HG03565 (cell line): ENCODE measurements around the gene EID1.
A peak's percentile ranks its signal among the peaks of the same experiment; 100 is the strongest.
"Not testable (repeated sequence)": the region's sequence is repeated elsewhere in the genome, so short reads cannot be mapped to it uniquely, and the experiment has no call there.

Source experiments
- ATAC-seq: cut with Tn5 transposase; IDR thresholded peaks from one replicate; pipeline ENCODE4 v1.9.1; 2021; ENCODE audit warnings: mild to moderate bottlenecking, moderate library complexity; ENCODE audit not compliant: unreplicated experiment

The EID1 gene, protein sequence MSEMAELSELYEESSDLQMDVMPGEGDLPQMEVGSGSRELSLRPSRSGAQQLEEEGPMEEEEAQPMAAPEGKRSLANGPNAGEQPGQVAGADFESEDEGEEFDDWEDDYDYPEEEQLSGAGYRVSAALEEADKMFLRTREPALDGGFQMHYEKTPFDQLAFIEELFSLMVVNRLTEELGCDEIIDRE

DNA sequence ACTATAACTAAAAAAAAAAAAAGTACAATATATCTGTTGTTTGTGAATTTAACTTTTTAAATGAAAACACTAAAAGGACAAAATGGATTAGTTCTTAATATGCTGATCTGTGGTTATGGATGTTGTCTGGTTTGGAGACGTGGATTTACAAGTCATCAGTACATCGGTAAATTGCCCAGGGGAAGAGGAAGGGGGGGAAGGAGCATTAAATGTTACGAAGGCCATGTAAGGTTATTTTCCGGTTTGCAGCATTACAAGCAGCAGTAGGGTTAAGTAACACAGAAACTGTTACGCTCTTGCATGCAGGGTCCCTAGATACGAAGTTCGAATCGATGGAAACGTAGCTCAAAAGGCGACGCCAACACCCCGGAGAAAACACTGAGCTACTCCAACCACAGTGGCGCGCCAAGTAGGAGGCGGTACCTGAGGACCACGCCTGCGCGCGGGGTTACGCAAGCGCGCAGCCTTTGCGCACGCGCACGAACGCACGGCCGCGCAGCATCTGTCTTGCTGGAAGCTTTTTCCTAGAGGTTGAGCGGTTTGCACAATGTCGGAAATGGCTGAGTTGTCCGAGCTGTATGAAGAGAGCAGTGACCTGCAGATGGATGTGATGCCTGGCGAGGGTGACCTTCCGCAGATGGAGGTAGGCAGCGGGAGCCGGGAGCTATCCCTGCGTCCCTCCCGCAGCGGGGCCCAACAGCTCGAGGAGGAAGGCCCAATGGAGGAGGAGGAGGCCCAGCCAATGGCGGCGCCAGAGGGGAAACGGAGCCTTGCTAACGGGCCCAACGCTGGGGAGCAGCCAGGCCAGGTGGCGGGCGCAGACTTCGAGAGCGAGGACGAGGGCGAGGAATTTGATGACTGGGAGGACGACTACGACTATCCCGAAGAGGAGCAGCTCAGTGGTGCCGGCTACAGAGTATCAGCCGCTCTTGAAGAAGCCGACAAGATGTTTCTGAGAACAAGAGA lies at the start of gene EID1:
TSS of gene EID1 (plus strand) at position 505 of the 966 bp plus-strand sequence. CDS start at position 548, 43 bp downstream.
- peak; percentile 94 for ATAC-seq

DNA sequence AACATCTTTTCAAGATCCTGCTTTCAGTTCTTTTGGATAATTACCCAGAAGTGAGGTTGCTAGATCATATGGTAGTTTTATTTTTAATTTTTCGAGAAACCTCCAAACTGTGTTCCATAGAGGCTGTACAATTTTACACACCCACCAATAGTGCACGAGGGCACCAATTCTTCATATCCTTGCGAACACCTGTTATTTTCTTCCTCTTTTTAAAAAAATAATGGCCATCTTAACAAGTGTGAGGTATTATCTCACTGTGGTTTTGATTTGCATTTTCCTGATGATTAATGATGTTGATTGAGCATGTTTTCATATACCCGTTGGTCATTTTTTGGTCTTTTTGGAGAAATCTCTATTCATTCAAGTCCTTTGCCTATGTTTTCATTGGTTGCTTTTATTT lies 49.5 kb upstream of the EID1 start:
- no peak for ATAC-seq

DNA sequence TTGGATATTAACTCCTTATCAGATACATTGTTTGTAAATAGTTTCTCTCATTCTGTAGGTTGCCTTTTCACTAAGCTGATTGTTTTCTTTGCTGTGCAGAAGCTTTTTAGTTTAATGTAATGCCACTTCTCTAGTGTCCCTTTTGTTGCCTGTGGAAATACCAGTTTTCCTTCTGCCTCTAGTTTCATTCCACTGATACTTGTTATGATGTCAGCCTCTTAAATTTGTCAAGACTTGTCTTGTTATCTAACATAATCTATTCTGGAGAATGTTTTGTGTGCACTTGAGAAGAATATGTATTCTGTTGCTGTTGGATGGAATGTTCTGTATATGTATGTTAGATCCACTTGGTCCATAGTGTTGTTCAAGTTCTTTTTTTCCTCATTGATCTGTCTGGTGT lies 49.0 kb upstream of the EID1 start:
- ATAC-seq: no peak

DNA sequence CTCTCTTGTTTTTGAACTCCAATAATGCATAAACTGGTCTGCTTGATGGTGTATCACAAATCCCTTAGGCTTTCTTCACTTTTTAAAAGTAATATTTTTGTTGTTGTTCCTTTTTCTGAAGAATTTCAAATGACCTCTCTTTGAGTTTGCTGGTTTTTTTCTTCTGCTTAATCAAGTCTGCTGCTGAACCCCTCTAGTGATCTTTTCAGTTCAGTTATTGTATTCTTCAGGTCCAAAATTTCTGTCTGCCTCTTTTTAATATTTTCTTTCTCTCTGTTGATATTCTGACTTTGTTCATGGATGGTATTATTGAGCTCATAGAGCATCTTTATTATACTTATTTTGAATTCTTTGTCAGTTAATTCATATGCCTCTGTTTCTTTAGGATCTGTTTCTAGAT lies 45.3 kb upstream of the EID1 start:
- no peak for ATAC-seq

DNA sequence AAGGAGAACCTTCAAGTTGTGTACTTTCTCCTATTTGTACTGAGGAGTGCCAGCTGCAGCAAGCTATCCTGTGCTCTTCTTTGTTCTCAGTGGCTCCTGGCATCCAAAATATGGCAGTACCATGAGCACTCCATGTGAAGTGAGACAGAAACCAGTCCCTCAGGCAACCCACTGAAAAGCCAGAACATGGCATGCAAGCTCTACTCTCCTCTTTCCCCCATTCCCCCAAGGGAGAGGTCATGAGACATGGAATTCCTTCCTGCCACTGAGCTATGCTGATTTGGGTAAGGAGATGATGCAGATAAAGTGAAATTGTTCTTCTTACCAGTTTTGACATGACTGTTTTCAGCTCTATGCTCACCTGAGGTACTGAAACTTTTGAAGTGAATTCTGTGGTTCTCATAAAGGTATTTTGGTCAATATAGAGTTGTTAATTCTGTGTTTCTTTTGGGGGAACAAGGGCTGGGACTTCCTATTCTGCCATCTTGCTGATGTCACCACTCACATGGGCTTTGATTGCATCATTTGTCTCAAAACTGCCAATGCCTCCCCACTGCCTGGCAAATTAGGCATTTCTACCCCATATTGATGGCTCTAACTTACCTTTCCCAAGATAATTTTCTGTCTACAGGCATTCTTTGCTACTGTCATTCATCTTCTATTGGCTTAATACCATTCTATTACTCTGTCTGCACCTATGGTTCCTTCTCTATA lies 44.3 kb upstream of the EID1 start:
- no peak for ATAC-seq

DNA sequence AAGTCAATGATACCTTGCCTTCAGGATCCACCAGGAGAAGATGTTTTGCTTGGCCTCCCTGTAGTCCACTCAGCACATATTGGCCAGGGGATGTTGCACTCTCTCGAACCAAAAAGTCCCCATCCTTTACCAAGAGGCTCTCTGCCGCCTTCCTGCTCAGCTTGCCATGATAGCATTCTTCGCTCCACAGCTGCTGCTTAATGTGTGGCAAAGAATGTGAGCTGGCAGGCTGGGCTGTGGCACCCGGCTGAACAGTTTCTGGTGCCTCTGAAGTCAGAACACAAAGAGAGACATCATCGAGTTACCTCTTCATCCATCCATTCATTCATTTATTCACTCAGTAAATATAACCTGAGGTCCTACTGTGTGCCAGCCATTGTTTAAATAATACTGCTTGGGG lies 43.2 kb upstream of the EID1 start:
- no peak for ATAC-seq

DNA sequence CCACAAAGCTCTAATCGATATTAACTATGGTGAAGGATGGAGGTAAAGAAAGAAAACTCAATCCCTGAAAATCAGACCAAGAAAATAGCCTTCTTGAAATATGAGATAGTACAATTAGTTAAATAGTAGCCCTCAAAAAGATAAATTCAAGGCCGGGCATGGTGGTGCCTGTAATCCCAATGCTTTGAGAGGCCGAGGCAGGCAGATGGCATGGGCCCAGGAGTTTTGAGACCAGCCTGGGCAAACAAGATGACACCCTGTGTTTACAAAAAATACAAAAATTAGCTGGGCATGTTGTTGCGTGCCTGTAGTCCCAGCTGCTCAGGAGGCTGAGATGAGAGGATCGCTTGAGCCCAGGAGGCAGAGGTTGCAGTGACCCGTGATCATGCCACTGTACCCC lies 35.4 kb upstream of the EID1 start:
- ATAC-seq: no peak

DNA sequence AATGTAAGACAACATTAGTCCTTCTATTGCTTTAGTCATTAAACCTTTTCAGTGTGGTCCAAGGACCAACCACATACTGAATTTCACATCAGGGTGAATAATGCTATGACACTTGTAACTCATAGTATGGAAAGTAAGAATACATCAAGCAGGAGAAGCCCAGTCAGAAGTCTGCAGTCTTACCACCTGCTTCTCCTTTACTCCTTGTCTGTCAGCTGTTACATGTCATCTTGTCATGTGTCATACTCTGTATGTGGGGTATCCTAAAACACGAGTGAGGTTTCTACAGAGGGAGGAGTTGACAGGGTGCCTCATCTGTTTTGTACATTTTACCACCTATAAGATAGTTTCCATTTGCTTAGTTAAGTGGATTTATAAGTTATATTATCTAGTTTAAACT lies 32.8 kb upstream of the EID1 start:
- ATAC-seq: no peak

DNA sequence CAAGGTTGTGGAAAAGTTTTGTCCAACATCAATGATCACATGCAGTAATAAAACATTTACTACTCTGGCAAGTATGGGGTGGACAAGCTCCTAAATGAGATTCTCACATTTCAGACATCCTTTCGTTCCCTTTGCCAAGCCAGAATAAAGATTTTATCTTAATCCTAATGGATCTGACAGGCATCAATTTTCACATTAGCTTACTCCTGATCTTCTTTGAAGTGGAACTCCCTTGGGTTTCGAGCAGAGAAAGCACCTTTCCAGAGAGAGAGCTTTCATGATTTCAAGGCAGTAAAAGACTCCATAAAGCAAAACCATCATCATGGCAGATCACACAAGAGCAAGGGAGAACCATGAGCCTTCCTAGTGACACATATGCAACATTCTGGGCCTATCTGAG lies 27.3 kb upstream of the EID1 start:
- no peak for ATAC-seq

DNA sequence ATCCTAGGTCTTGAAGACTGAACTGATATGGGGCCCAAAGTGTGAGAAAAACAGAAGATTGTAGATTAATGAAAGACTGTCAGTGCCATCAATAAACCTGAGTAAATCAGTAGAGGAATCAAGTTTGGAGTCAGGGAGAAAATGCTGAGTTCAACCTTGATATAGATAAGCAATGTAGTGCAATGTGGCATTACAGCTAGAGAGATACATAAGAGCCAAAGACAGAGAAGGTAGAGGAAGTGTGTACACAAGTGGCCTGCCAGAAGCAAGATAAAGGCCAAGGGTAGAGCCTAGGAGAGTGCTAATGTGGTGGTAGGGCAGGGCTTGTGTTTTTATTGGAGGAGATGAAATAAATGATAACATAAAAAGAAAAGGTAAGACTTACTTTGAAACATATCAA lies 26.0 kb upstream of the EID1 start:
- no peak for ATAC-seq

DNA sequence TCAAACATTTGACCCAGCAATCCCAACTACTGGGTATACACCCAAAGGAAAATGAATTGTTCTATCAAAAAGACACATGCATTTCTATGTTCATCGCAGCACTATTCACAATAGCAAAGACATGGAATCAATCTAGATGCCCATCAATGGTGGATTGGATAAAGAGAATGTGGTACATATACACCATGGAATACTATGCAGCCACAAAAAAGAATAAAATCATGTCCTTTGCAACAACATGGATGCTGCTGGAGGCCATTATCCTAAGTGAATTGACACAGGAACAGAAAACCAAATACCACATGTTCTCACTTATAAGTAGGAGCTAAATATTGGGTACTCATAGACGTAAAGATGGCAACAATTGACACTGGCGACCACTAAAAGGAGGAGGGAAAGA lies 23.5 kb upstream of the EID1 start:
- ATAC-seq: not testable (repeated sequence)

DNA sequence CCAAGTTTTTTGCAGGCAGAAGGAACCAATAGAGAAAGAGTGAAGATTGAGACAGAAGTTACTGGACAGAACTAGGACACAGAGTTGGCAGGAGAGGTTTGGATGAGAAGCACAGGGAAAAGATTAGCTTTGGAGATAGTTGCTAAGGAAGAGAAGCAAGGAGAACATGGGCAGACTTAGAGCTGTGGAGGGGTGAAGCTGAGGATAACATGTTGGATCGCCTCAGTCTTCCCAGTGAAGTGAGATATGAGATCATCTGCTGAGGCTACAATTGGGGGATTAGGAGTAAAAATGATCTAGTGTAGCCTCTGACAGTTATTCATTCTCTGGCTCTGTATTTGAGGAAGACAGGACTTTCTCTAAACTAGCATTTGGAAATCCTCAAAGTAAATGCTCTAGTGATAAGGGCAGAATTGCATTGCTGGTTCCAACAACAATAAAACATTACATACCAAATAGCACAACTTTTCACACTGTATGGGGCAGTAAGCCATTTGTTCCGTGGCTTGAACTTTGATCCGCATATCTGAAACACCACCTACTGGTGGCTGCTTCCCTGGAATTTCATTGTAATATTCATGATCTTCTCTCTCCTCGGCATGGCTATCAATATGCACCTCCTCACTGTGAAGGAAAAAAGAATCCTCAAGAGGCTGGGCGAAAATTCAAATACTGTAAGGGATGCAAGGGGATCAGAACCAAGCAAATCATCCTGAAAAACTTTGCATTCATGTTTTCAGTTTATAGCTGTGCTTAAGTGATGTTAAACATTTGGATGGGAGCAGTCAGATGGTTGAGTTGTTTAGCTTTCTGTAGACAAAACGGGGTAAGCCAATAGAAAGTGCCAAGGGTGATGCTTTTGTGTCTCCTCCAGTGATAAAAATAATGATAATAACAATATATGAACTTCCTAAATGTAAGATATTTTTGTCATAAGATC lies 22.2 kb upstream of the EID1 start:
- no peak for ATAC-seq

DNA sequence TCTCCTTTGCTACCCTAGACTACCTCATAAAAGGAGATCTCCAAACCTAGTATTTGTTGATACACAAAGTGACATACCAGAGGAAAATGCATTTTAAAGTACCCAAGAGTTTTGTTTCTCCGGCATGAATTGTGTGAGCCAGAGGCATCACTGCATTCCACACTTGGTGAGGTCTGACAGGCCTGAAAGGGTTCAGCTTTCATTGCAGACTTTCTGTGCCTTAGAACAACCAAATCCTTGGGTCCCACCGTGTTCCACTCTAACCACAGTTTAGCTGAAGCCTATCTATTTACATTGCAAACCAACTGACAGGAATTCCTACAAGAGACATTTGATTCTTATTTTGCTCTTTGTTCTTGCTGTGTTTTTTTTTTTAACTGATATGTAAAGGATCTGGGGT lies 21.0 kb upstream of the EID1 start:
- no peak for ATAC-seq

DNA sequence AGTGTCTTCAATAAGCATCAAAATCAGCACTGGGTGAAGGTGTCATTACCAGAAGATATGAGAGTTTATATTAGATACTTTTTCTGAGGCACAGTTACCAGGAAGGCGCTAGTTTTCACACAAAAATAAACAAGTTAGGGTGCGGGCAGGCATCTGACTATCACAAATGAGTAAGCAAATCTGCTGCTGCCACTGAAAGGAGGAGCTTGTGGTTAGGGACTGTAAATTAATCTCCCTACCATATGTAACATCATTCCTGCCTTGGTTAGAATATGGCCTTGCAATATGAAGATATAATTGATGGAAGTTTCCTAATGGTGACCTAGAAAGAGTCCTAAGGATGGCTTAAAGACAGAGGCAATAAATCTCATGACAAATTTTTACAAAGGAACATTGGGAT lies 19.5 kb upstream of the EID1 start:
- ATAC-seq: no peak

DNA sequence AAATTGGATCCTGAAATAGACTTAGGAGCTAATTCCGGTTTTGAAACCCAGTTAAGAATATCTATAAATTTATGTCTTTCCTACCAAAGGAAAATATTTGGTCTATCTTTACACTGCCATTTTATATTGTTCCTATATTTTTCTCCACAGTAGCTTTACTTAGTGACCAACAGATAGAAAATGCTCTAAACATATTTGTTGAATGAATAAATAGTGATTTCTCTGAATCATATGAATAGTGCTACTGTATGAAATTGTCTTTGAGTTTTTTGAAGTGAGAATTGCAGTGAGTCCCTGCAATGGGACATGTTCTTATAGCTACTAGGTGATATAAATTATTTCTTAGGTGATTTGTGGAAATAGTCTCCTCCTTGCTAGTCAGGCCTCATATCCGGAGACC lies 18.5 kb upstream of the EID1 start:
- ATAC-seq: no peak

DNA sequence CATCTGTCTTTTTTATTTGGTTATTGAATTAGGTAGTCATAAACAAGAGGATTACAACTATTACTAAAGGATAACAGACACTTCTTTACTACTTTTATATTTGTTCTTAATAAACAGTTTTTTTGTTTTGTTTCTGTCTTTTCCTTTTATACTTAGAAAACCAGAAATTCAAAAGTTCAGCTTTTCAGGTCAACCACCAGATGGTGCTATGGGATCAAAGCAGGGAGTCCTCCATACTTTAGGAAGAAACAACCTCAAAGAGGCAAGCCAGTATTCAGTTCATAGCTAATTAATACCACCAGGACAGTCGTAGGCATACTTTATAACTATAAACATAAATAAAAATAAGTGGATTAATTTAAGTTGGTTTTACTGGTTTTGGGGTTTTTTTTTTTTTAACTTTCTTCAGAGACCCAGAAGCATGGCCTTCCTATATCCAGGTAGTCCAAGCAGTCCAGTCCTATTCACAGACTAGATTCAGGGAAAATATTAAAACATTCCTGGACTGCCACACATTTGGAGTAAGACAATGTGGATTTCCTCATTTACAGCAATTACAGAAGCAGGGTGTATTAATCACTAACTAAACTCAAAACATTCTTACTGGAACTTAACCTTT lies 16.0 kb upstream of the EID1 start:
- no peak for ATAC-seq

DNA sequence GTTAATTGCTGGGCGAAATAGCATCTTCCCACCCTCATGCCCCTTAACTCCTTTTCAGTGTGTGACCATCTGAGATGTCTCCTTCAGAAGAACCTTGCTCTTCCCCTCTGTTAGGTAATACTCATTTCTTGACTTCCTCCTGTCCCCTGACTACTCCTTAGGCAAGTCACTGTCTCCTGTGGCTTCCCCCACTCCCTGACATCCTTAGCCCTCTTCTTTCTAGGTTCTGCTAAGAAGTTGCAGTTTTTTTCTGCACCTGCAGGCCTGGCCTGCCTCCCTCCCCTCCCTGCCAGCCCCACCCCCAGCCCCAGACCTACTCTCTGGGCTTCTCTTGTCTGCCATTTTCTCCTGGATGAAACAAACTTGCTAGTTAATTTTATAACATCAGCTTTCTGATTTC lies 15.2 kb upstream of the EID1 start:
- no peak for ATAC-seq

DNA sequence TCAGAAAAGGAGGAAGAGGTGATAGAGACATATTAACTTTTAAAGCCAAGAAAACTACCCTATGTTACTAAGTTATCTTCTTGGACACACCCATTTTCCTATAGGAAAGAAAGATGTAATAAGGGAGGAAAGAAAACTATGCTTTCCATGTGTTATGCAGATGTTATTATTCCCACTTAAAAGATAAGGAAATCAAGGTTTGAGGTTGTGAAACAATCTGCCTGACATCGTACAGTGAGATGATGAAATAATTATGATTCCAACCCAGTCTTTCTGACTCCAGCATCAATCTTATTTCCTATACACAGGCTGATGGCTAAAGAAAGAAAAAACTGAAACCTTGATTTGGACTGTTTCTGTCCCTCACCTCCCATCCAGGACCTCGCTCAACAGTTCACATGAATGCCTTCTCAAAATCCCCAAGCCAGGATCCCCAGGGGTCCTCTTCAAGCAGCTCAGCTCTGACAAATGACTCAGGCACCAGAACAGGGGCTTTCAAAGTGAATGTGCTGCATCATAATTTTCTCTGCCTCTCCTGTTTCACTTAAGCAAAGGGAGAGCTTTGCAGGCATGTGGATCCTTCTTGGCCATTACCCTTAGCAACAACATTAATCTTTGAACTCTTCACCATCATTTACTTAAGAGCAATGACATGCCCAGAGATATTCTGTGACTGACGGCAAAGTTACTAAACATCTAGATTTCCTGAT lies 12.4 kb upstream of the EID1 start:
- no peak for ATAC-seq

DNA sequence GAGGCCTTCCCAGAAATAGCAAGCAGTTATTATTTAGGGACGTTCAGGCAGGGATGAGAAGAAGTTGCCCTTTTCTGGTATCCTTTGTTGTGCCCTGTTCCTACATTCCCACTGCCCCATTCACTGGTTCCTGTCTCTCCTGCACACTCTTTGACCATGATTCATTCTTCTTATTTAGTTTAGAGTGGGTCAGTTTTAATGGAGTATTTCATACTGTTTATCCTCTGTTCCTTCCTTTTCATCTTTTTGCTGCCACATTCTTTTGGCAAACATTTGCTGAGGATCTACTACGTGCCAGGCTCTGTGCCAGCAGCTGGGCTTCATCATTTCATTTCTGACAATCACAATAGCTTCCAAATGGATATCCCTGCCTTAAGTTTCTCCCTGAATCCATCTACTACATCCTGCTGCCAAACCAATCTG lies 11.8 kb upstream of the EID1 start:
- ATAC-seq: no peak

DNA sequence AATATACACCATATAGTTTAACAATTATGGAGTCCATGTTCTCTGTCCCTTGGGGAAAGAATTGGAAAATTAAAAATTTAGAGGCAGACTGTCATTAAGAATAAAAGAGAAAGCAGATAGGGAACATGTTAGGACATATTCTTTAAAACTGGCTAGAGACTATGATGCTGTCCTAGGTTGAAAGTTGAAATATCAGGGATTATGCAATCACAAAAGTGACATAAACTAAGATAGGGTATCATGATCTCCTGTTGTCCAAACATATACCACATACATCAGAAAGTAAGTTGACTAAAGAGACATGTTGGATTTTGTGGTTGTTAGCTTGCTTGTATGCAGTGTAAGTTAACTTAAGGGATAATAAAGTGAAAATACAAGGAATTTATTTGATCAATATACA lies 9.9 kb upstream of the EID1 start:
- ATAC-seq: no peak
